B cell (primary cell): ENCODE data around the gene PLD1. TPM values are rescaled to one million over a fixed set of nuclear protein-coding genes. Genes with fewer than 3 reads are reported as not detected.

Experiments
- ATAC-seq: fragments of 200-7000 bp; cut with Tn5 transposase; one replicate; pipeline ENCODE4 v1.10.0; 2021; ENCODE audit warnings: low read depth, mild to moderate bottlenecking, moderate number of reproducible peaks, moderate library complexity
- CTCF ChIA-PET: fragments of 350-600 bp; sonication (Branson Sonifier 250); formaldehyde crosslinking; loops from one replicate; lab custom pipeline; 2021; ENCODE audit warnings: antibody characterized with exemption, inconsistent platforms; lab: Charles Lee
- POLR2A ChIA-PET: fragments of 350-600 bp; sonication (Branson Sonifier 250); formaldehyde crosslinking; loops from one replicate; lab custom pipeline; 2021; ENCODE audit warnings: antibody characterized with exemption; lab: Charles Lee
- DNase-seq: peaks from one replicate; pipeline ENCODE4 v3.0.0; 2013
- H2AFZ ChIP-seq: 2 replicates; pipeline ENCODE4 v1.6.1; 2012; ENCODE audit warnings: mild to moderate bottlenecking, low read depth, low read length; ENCODE audit not compliant: insufficient read depth, poor library complexity, severe bottlenecking
- H3K27ac ChIP-seq, 2 donors: 1 replicate in 1 of 2; 2 replicates in 1 of 2; pipeline ENCODE4 v1.5.1; 2012 to 2013; ENCODE audit warnings: low read length in 2 of 2, mild to moderate bottlenecking in 2 of 2, moderate library complexity in 1 of 2
- H3K27me3 ChIP-seq, 4 experiments: fragments of 200-600 bp in 1 of 4; sonication (generic) in 1 of 4; replicated peaks in 1 of 4; 1 replicate in 2 of 4; 2 replicates in 2 of 4; pipeline versions ENCODE4 v1.6.1 to v1.7.0; 2013 to 2016; ENCODE audit warnings: low read length in 3 of 4, mild to moderate bottlenecking in 2 of 4, mixed read lengths in 1 of 4, moderate library complexity in 1 of 4; ENCODE audit not compliant: insufficient read depth in 4 of 4, control insufficient read depth in 3 of 4; ENCODE audit errors: control extremely low read depth in 1 of 4
- H3K36me3 ChIP-seq, 2 experiments: replicated peaks in 1 of 2; 1 replicate in 1 of 2; 2 replicates in 1 of 2; pipeline versions ENCODE4 v1.6.1 to v1.7.1; 2013; ENCODE audit warnings: low read length in 1 of 2; ENCODE audit not compliant: insufficient read depth in 2 of 2, control insufficient read depth in 1 of 2; ENCODE audit errors: control extremely low read depth in 1 of 2, extremely low read depth in 1 of 2
- H3K4me1 ChIP-seq, 2 donors: fragments of 200-600 bp in 1 of 2; sonication (generic) in 1 of 2; 1 replicate in 1 of 2; 2 replicates in 1 of 2; pipeline versions ENCODE4 v1.5.1 to v1.6.1; 2013 to 2017; ENCODE audit warnings: low read length in 2 of 2; ENCODE audit not compliant: control insufficient read depth in 2 of 2, insufficient read depth in 2 of 2
- H3K4me2 ChIP-seq: replicated peaks from 2 replicates; pipeline ENCODE3; 2012; ENCODE audit warnings: mild to moderate bottlenecking, low read depth, low read length; ENCODE audit not compliant: poor library complexity, severe bottlenecking
- H3K4me3 ChIP-seq, 5 experiments: fragments of 200-600 bp in 1 of 5; sonication (generic) in 1 of 5; 1 replicate in 3 of 5; 2 replicates in 2 of 5; pipeline versions ENCODE4 v1.5.1 to v1.7.0; 2011 to 2016; ENCODE audit warnings: low read length in 4 of 5, mild to moderate bottlenecking in 4 of 5, low read depth in 2 of 5, control low read depth in 1 of 5, moderate library complexity in 1 of 5; ENCODE audit not compliant: insufficient read depth in 1 of 5; ENCODE audit errors: control extremely low read depth in 1 of 5, extremely low read depth in 1 of 5
- H3K79me2 ChIP-seq: fragments of 200-600 bp; sonication (generic); one replicate; pipeline ENCODE4 v1.6.0; 2016; ENCODE audit warnings: low read length; ENCODE audit not compliant: control insufficient read depth, insufficient read depth
- H3K9ac ChIP-seq: fragments of 200-600 bp; sonication (generic); 2 replicates; pipeline ENCODE4 v1.6.1; 2017; ENCODE audit warnings: mild to moderate bottlenecking, low read length, moderate library complexity
- H3K9me3 ChIP-seq, 3 donors: one replicate each; pipeline versions ENCODE4 v1.6.1 to v1.7.1; 2013; ENCODE audit warnings: low read length in 2 of 3; ENCODE audit not compliant: control insufficient read depth in 2 of 3, insufficient read depth in 1 of 3; ENCODE audit errors: control extremely low read depth in 1 of 3
- H4K20me1 ChIP-seq: 2 replicates; pipeline ENCODE4 v1.6.0; 2012; ENCODE audit warnings: mild to moderate bottlenecking, low read length; ENCODE audit not compliant: insufficient read depth, control insufficient read depth, poor library complexity, severe bottlenecking
- H3K27ac Mint-ChIP-seq: one replicate; pipeline ENCODE4 v1.8.0; 2021; ENCODE audit warnings: mixed read lengths
- H3K27me3 Mint-ChIP-seq: one replicate; pipeline ENCODE4 v1.8.0; 2021; ENCODE audit warnings: mixed read lengths
- H3K4me1 Mint-ChIP-seq: one replicate; pipeline ENCODE4 v1.8.0; 2021; ENCODE audit warnings: mixed read lengths
- H3K4me3 Mint-ChIP-seq: one replicate; pipeline ENCODE4 v1.8.0; 2021; ENCODE audit warnings: mixed read lengths
- H3K9me3 Mint-ChIP-seq: one replicate; pipeline ENCODE4 v1.8.0; 2022; ENCODE audit warnings: mixed read lengths; ENCODE audit not compliant: insufficient read depth
- CTCF ChIP-seq: fragments of 200-600 bp; IDR thresholded peaks from one replicate; pipeline ENCODE4 v1.8.0; 2022; ENCODE audit warnings: antibody characterized with exemption, mild to moderate bottlenecking
- EZH2 ChIP-seq: IDR thresholded peaks from 2 replicates; pipeline ENCODE4 v1.6.1; 2012; ENCODE audit warnings: borderline replicate concordance, low read depth, mild to moderate bottlenecking, moderate library complexity, low read length; ENCODE audit not compliant: insufficient read depth, poor library complexity, severe bottlenecking
- WGBS: methylation state at CpG from one replicate; pipeline ENCODE4 v1.1.5; 2013; ENCODE audit warnings: missing lambda C conversion rate; ENCODE audit not compliant: insufficient coverage; 5-methylcytosine and 5-hydroxymethylcytosine counted together
- intact Hi-C: fragments of 100-400 bp; cut with micrococcal nuclease; formaldehyde crosslinking; loops from one replicate; pipeline ENCODE4 v1.10.0; 2022
- polyA plus RNA-seq: library from polyadenylated mRNA; depleted of rRNA; stranded (reverse); fragments of >200 nt; gene quantifications from 2 replicates; pipeline ENCODE4 v1.2.3, GENCODE V29; 2012
- total RNA-seq, 2 donors: library from RNA; stranded (reverse); fragments of 120-200 nt in 1 of 2; gene quantifications; 1 replicate in 1 of 2; 2 replicates in 1 of 2; pipeline versions ENCODE4 v1.2.3 to v1.2.4, GENCODE V29; 2013 to 2022

Gene PLD1
- total and polyA plus RNA-seq, 2 donors (not counting 1 experiment from before 2014, with no cell fraction given) = 0.24 to 0.52 TPM

GRCh38 chr3:171812811-171813210, 2.5 kb upstream of the PLD1 start:
- H3K9ac ChIP-seq = no peak overlapping the region
- H3K27me3 Mint-ChIP-seq = peaks cover 29% of the 10 kb centered on the region
- ChIA-PET POLR2A (no interaction called here), CTCF (no interaction called here)
- peaks cover 2% of the 10 kb centered on the region for H3K9me3 Mint-ChIP-seq
- no peak overlapping the region for H3K27ac Mint-ChIP-seq
- no peak for DNase-seq
- peaks cover 0 to 3% (median 0%) of the 10 kb centered on the region in 3 donors for H3K9me3 ChIP-seq
- no peak overlapping the region for H3K4me2 ChIP-seq
- no peak for ATAC-seq
- no peak overlapping the region for H3K4me3 Mint-ChIP-seq
- H4K20me1 ChIP-seq = no peaks in the 10 kb centered on the region
- peaks cover 0 to 21% (median 15%) of the 10 kb centered on the region in 4 experiments for H3K27me3 ChIP-seq
- peaks cover 11 to 17% of the 10 kb centered on the region in 2 donors for H3K4me1 ChIP-seq
- TF ChIP-seq EZH2 = no peak
- H3K36me3 ChIP-seq = no peaks in the 10 kb centered on the region
- H3K4me1 Mint-ChIP-seq = peaks cover 14% of the 10 kb centered on the region
- WGBS = no CpG with 5 or more reads among the region's 2 CpGs
- intact Hi-C loops = no loop called here
- no peak overlapping the region for H2AFZ ChIP-seq
- no peaks in the 10 kb centered on the region for H3K79me2 ChIP-seq
- no peak overlapping the region for H3K27ac ChIP-seq
- H3K4me3 ChIP-seq = no peak overlapping the region

GRCh38 chr3:171811913-171812335, 1.6 kb upstream of the PLD1 start:
- Histone ChIP-seq H3K4me3 (no peak overlapping the region), H3K4me1 (peaks cover 11 to 17% of the 10 kb centered on the region in 2 donors), H2AFZ (no peak overlapping the region), H3K4me2 (no peak overlapping the region), H3K36me3 (no peaks in the 10 kb centered on the region), H3K9me3 (peaks cover 0 to 3% (median 0%) of the 10 kb centered on the region in 3 donors), H3K27ac (no peak overlapping the region), H3K79me2 (no peaks in the 10 kb centered on the region), H3K9ac (no peak overlapping the region), H4K20me1 (no peaks in the 10 kb centered on the region), H3K27me3 (peaks cover 0 to 21% (median 16%) of the 10 kb centered on the region in 4 experiments)
- Mint-ChIP-seq H3K27ac (no peak overlapping the region), H3K9me3 (peaks cover 2% of the 10 kb centered on the region), H3K4me3 (no peak overlapping the region), H3K27me3 (peaks cover 30% of the 10 kb centered on the region), H3K4me1 (peaks cover 14% of the 10 kb centered on the region)
- ATAC-seq (no peak), DNase-seq (no peak)
- intact Hi-C loops = no loop called here
- ChIA-PET POLR2A (no interaction called here), CTCF (no interaction called here)
- 98% methylated on average over 8 of the region's 9 CpGs for WGBS
- TF ChIP-seq CTCF (no peak), EZH2 (no peak)
